GM03348 (cell line): ENCODE results near the gene KRTAP9-2.
"Not testable (repeated sequence)": the region's sequence is repeated elsewhere in the genome, so short reads cannot be mapped to it uniquely, and the experiment has no call there.

ENCODE experiments used
- DNase-seq: peaks from one replicate; pipeline ENCODE4 v3.0.0; 2012; ENCODE audit warnings: low spot score

Gene KRTAP9-2

GRCh38 chr17:41226598-41227095 is at the start of gene KRTAP9-2:
Gene KRTAP9-2 (plus strand): TSS chr17:41226648. CDS start chr17:41226655, 7 bp downstream.
- DNase-seq, result not testable (repeated sequence)

- no peak for DNase-seq
Measured at GRCh38 chr17:41176744-41177387, 49.6 kb upstream of the KRTAP9-2 start.

DNA sequence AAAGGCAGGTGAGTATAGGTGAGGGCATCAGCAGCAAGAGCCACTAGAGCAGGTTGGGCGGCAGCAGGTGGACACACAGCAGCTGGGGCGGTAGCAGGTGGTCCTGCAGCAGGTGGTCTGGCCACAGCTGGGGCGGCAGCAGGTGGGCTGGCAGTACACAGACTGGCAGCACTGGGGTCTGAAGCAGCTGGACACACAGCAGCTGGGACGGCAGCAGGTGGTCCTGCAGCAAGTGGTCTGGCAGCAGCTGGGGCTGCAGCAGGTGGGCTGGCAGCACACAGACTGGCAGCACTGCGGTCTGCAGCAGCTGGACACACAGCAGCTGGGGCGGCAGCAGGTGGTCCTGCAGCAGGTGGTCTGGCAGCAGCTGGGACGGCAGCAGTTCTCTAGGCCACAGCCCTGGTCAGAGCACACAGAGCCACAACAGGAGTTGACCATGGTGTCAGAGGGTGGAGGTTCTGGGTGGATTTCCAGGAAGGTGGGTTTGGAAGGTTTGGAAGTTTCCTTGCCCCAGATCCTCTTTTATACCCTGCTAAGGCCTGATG is 48.6 kb upstream of the KRTAP9-2 start, which contains the start of gene KRTAP4-2:
Gene KRTAP4-2, minus strand, starts transcription at position 495 of the 545 bp plus-strand sequence. Its CDS starts 57 bp downstream, at position 438.
- no peak for DNase-seq

DNA sequence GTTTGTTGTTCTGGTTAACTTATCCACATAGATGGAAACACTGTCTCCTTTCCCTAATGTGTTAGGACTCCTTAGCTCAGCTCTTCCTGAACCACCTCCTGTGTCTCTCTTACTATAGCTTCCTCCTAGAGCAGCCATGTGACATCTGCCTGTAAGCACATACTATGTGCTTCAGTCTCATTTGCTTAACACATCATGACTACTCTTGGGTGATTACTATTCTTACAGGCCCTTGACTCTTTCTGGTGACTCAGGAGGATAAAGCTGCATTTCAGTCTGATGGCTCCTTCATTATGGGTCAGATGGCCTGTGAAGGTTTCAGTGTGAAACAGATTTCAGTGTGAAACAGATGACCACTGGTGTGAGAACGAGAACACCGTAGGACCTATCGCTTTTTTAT is 48.1 kb upstream of the KRTAP9-2 start:
- peak; percentile 30 for DNase-seq

DNA sequence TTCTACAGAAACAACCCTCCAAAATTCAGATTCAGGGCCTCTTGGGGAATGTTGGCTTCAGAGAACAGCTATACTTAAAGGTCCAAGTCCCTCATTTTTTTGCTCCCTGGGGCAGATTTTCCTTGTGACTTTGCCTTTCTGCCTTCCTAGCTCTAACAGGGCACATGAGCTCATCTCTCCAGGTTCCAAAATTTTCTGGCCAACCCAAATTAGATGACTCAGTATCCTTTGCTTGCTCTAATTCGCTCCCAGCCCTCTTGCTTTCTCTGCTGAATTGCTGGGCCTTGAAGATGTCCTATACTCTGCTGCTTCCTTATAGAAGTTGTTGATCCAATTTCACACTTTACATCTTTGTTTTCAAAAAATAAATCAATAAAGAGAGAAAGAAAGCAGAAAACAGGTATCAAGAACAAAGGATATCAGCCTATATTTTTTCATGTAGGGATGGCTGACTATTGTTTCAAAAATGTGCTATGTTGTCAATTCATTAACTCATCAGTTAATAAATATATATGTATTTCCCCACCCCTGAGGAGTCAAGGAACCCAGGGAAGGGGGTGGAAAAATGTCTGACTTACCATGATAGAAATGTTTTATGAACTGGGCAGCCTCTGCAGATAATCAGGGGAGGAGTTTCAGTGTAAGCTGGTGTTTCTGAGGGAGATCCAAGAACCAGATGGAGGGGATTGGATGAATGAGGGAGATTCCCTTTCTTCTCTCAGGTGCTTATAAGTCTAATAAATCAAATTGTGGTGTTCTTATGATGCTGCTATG is 47.4 kb upstream of the KRTAP9-2 start:
- peak; percentile 59 for DNase-seq

DNA sequence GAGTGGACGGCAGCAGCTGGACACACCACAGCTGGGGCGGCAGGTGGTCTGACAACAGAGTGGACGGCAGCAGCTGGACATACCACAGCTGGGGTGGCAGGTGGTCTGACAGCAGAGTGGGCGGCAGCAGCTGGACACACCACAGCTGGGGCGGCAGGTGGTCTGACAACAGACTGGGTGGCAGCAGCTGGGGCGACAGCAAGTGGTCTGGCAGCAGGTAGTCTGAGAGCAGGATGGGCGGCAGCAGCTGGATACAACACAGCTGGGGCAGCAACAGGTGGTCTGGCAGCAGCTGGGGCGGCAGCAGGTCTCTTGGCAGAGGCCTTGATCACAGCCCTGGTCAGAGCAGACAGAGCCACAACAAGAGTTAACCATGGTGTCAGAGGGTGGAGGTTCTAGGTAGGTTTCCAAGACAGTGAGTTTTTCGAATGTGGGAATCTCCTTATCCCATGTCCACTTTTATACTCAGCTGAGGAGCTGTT is 41.9 kb upstream of the KRTAP9-2 start, which contains the start of gene KRTAP4-1:
Gene KRTAP4-1, minus strand, starts transcription at position 432 of the 482 bp plus-strand sequence. Its CDS starts 57 bp downstream, at position 375.
- no peak for DNase-seq

GRCh38 chr17:41185001-41185400 is 41.4 kb upstream of the KRTAP9-2 start:
- no peak for DNase-seq

DNA sequence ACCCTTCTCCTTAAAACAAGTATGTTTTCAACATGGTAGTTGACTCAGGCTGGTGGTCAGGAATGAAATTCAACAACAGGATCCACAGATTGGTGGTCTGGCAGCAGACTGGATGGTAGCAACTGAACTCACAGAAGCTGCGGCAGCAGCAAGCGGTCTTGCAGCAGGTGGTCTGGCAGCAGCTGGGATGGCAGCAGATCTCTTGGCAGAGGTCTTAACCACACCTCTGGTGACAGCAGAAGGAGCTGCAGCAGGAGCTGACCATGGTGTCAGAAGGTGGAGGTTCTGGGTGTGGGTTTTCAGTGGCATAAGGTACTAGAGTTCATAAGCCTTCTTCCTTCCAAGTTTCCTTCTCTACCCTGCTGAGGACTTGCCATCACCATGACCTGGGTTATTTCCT is 39.6 kb upstream of the KRTAP9-2 start:
- DNase-seq, result no peak

DNA sequence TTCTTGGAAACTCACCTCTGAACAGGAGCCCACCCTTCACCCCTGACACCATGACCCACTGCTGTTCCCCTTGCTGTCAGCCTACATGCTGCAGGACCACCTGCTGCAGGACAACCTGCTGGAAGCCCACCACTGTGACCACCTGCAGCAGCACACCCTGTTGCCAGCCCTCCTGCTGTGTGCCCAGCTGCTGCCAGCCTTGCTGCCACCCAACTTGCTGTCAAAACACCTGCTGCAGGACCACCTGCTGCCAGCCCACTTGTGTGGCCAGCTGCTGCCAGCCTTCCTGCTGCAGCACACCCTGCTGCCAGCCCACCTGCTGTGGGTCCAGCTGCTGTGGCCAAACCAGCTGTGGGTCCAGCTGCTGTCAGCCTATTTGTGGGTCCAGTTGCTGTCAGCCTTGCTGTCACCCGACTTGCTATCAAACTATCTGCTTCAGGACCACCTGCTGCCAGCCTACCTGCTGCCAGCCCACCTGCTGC is 36.6 kb upstream of the KRTAP9-2 start, which contains the start of gene KRTAP9-1:
Gene KRTAP9-1, plus strand, starts transcription at position 51 of the 482 bp plus-strand sequence. Its CDS starts 0 bp downstream, at position 51.
- not testable (repeated sequence) for DNase-seq

GRCh38 chr17:41190328-41190727 is 36.1 kb upstream of the KRTAP9-2 start:
- DNase-seq, result no peak

GRCh38 chr17:41196068-41196467 is 30.4 kb upstream of the KRTAP9-2 start:
- no peak for DNase-seq

DNA sequence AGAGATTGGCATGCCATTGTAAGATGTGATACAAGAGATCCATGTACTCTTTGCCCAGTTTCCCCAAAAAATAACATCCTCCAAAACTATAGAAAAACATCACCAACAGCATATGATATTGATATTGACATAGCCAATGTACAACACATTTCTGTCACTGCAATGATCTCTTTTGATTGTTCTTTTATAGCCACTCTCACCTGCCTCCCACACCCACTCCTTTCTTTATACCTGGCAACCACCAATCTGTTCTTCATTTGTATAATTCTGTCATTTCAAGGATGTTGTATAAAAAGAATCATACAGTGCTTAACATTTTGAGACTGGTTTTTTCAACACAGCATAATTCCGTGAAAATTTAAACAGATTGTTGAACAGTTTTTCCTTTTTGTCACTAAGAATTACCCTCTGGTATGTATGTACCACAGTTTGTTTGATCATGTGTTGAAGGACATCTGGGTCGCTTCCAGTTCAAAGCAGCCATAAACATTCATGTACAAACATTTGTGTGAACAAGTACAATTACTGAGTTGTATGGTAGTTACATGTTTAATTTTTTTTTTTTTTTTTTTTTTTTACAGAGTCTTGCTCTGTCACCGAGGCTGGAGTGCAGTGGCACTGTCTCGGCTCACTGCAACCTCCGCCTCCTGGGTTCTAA is 26.9 kb upstream of the KRTAP9-2 start:
- no peak for DNase-seq

DNA sequence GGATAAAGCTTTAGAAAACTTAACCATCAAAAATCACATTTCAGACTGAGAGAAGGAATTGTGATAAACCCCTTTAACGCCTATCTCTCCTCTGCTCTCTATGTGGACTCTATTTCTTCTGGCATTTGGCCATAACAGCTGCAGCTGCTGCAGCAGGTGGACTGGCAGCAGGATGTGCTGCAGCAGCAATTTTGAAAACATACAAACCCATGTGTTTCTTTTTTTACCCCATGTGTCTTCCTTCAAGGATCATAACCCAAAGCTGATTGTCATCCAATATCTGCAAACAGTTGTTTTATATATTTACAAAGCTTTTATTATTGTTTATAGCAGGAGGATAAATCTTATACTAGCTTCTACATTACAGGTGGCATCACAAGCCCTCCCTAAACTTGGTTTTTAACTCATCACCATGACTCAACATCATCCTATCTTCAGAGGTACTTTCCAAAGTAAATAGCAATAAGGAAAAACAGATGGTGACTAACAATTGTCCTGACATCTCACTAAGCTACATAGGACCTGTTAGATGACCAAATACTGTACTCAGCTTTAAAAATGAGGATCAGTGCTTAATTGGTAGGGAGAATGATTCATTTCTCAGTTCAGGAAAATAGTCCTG is 14.5 kb upstream of the KRTAP9-2 start:
- peak; percentile 58 for DNase-seq

DNA sequence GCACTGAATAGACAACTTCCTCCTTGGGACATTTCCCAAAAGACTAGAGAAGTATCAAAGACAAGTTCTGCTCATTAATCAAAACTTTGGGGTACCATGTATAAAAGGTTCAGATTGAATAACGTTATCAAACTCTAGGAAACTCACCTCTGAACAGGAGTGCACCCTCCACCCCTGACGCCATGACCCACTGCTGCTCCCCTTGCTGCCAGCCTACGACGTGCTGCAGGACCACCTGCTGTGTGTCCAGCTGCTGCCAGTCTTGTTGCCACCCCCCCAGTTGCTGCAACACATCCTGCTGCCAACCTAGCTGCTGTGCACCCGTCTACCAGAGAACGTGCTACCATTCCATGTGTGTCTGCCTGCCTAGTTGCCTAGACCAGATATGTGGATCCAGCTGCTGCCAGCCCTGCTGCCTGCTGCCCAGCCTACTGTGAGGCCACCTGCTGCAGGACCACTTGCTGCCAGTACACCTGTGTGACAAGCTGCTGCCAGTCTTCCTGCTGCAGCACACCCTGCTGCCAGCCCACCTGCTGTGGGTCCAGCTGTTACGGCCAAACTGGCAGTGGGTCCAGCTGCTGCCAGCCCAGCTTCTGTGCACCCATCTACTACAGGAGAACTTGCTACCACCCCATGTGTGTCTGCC is 13.8 kb upstream of the KRTAP9-2 start:
- no peak for DNase-seq

DNA sequence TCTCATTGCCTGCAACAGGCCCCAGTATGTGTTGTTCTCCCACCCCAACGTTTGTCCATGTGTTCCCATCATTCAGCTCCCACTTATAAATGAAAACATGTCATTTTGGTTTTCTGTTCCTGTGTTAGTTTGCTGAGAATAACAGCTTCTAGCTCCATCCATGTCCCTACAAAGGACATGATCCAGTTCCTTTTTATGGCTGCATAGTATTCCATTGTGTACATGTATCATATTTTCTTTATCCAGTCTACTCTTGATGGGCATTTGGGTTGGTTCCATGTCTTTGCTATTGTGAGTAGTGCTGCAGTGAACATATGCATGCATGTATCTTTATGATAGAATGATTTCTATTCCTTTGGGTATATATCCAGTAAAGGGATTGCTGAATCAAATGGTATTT is 10.8 kb upstream of the KRTAP9-2 start:
- DNase-seq, result no peak

DNA sequence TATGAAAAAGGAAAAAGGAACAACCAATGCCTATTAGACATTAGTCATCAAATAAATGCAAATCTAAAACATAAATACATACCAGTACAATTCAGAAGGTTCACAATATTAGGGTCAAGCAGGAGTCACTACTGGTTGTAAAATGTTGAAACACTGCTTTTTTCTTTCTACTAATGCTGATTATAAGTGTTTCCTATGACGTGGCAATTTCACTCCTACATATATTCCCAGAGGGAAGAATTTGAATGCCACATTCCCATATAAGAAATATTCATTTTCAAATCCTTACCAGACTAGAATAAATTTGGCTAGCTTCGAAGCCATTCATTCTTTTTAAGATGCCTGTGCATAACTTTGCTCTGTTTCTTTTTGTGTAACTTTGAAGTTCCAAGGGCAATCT is 2.6 kb upstream of the KRTAP9-2 start:
- no peak for DNase-seq

DNA sequence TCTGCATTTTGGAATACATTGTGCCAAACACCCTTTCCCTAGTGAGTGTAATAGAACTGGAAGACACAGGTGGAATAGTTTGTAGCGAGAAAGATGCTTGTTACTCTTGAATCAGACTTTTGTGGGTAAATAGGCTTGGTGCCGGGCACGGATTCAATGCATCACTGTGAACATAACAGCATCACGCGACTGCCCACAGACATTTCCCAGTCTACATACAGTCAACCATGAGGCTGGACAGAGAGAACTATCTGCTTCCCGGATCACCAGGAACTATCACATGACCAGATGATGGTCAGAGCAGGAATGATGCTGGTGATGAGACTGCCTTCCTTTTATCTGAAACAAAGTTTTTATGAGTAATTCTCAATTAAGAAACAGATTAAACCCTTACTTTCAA is 397 bp upstream of the KRTAP9-2 start:
- no peak for DNase-seq

- no peak for DNase-seq
Measured at GRCh38 chr17:41230094-41230493, 3.6 kb downstream of the KRTAP9-2 start.

- no peak for DNase-seq
Measured at GRCh38 chr17:41231731-41232130, 5.3 kb downstream of the KRTAP9-2 start.

DNA sequence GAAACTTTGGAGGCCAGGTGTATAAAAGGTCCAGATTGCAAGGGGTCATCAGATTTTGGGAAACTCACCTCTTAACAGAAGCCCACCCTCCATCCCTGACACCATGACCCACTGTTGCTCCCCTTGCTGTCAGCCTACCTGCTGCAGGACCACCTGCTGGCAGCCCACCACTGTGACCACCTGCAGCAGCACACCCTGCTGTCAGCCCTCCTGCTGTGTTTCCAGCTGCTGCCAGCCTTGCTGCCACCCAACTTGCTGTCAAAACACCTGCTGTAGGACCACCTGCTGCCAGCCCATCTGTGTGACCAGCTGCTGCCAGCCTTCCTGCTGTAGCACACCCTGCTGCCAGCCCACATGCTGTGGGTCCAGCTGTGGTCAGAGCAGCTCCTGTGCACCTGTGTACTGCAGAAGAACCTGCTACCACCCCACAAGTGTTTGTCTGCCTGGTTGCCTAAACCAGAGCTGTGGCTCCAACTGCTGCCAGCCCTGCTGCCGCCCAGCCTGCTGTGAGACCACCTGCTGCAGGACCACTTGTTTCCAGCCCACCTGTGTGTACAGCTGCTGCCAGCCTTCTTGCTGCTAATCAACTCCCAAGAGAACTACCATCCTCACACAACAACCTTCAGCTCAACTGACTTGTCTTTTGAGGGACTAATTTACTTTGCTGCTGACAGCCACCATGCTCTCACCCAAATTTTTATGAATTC is 6.1 kb downstream of the KRTAP9-2 start, which contains the start of gene KRTAP9-3:
Gene KRTAP9-3, plus strand, starts transcription at position 51 of the 707 bp plus-strand sequence. Its CDS starts 53 bp downstream, at position 104.
- DNase-seq, result not testable (repeated sequence)
